Fibroblast of lung (primary cell): ENCODE measurements around the gene CASKIN2. TPM values are rescaled to one million over a fixed set of nuclear protein-coding genes. Genes with fewer than 3 reads are reported as not detected.
A peak's percentile ranks its signal among the peaks of the same experiment; 100 is the strongest.

Experiments
- DNase-seq, 2 donors: peaks; one replicate each; pipeline versions ENCODE4 v3.0.0 to v3.0.0-alpha.2; 2010; ENCODE audit warnings: low read depth in 2 of 2
- H2AFZ ChIP-seq: 2 replicates; pipeline ENCODE4 v1.5.1; 2012; ENCODE audit warnings: low read length, control low read depth, inconsistent platforms
- H3K27ac ChIP-seq: 2 replicates; pipeline ENCODE4 v1.5.1; 2011; ENCODE audit warnings: low read length, control low read depth; ENCODE audit not compliant: insufficient read depth
- H3K27me3 ChIP-seq: 2 replicates; pipeline ENCODE4 v1.5.1; 2011; ENCODE audit warnings: mild to moderate bottlenecking, low read length; ENCODE audit not compliant: control insufficient read depth, insufficient read depth
- H3K36me3 ChIP-seq: 2 replicates; pipeline ENCODE4 v1.5.1; 2011; ENCODE audit warnings: low read length; ENCODE audit not compliant: control insufficient read depth, insufficient read depth
- H3K4me1 ChIP-seq: 2 replicates; pipeline ENCODE4 v1.5.1; 2011; ENCODE audit warnings: low read length; ENCODE audit not compliant: control insufficient read depth, insufficient read depth; ENCODE audit errors: extremely low read depth
- H3K4me2 ChIP-seq: 2 replicates; pipeline ENCODE4 v1.5.1; 2011; ENCODE audit warnings: low read length, control low read depth; ENCODE audit not compliant: insufficient read depth; ENCODE audit errors: extremely low read depth
- H3K4me3 ChIP-seq, 4 experiments: fragments of 200-600 bp in 1 of 4; sonication (generic) in 1 of 4; replicated peaks in 1 of 4; 2 replicates each; pipeline ENCODE4 v1.5.1; 2011 to 2016; ENCODE audit warnings: low read length in 4 of 4, low read depth in 3 of 4, mild to moderate bottlenecking in 3 of 4, control low read depth in 2 of 4, inconsistent platforms in 1 of 4, mixed read lengths in 1 of 4; ENCODE audit not compliant: insufficient read depth in 1 of 4; ENCODE audit errors: control extremely low read depth in 1 of 4
- H3K79me2 ChIP-seq: 2 replicates; pipeline ENCODE4 v1.5.1; 2012; ENCODE audit warnings: mild to moderate bottlenecking, low read length, inconsistent platforms; ENCODE audit not compliant: control insufficient read depth, insufficient read depth
- H3K9ac ChIP-seq: 2 replicates; pipeline ENCODE4 v1.5.1; 2011; ENCODE audit warnings: mild to moderate bottlenecking, low read length, control low read depth; ENCODE audit not compliant: insufficient read depth
- H3K9me3 ChIP-seq: 2 replicates; pipeline ENCODE4 v1.5.1; 2012; ENCODE audit warnings: low read depth, low read length; ENCODE audit not compliant: control insufficient read depth, insufficient read depth
- H4K20me1 ChIP-seq: 2 replicates; pipeline ENCODE4 v1.5.1; 2011; ENCODE audit warnings: low read length; ENCODE audit not compliant: control insufficient read depth, insufficient read depth; ENCODE audit errors: extremely low read depth
- CTCF ChIP-seq, 2 donors: IDR thresholded peaks in 1 of 2; conservative IDR thresholded peaks in 1 of 2; 1 replicate in 1 of 2; 2 replicates in 1 of 2; pipeline ENCODE4 v1.5.1; 2011 to 2012; ENCODE audit warnings: low read length in 2 of 2, control low read depth in 1 of 2, inconsistent platforms in 1 of 2, low read depth in 1 of 2, mild to moderate bottlenecking in 1 of 2
- EZH2 ChIP-seq: IDR thresholded peaks from 2 replicates; pipeline ENCODE4 v1.5.1; 2012; ENCODE audit warnings: low read length, control low read depth, mild to moderate bottlenecking; ENCODE audit errors: missing control alignments
- polyA plus RNA-seq, 2 donors: library from polyadenylated mRNA; depleted of rRNA in 1 of 2; stranded (reverse) in 1 of 2; unstranded in 1 of 2; fragments of >200 nt; gene quantifications; 2 replicates each; pipeline ENCODE4 v1.2.1, GENCODE V29; 2011 to 2012; ENCODE audit warnings: missing spikeins in 1 of 2
- total RNA-seq: library from RNA; depleted of rRNA; stranded (reverse); fragments of >200 nt; gene quantifications from 2 replicates; pipeline ENCODE4 v1.2.1, GENCODE V29; 2014

CASKIN2 gene
- total and polyA plus RNA-seq, 2 donors (not counting 1 experiment from before 2014, with no cell fraction given): 3.4 to 8.3 TPM

GRCh38 chr17:75476271-75476671 lies 39.1 kb downstream of the CASKIN2 start:
- Histone ChIP-seq H3K36me3 (no peaks in the 10 kb centered on the region), H3K9ac (no peak overlapping the region), H3K27me3 (no peaks in the 10 kb centered on the region), H3K4me1 (peaks cover 14% of the 10 kb centered on the region), H2AFZ (no peak overlapping the region), H3K4me3 (peak overlapping the region in 1 of 4 experiments; percentile 14), H3K79me2 (no peaks in the 10 kb centered on the region), H3K9me3 (no peaks in the 10 kb centered on the region), H4K20me1 (no peaks in the 10 kb centered on the region), H3K27ac (no peak overlapping the region), H3K4me2 (peak overlapping the region; percentile 58)
- DNase-seq: peak; percentile 46 to 49
- no peak for TF ChIP-seq CTCF (conservative IDR thresholded peaks at IDR 0.05 in 1 of 2, IDR thresholded peaks at IDR 0.05 in 1 of 2; ENCODE audit: low read depth in 1 of 2, low read length in 2 of 2)
- TF ChIP-seq EZH2: no peak

GRCh38 chr17:75475851-75476250 lies 39.5 kb downstream of the CASKIN2 start:
- Histone ChIP-seq H3K79me2 (no peaks in the 10 kb centered on the region), H3K27me3 (no peaks in the 10 kb centered on the region), H3K9ac (peak overlapping the region; percentile 2), H3K36me3 (no peaks in the 10 kb centered on the region), H3K9me3 (no peaks in the 10 kb centered on the region), H3K27ac (no peak overlapping the region), H2AFZ (peak overlapping the region; percentile 12), H3K4me3 (no peak overlapping the region), H3K4me1 (peaks cover 14% of the 10 kb centered on the region), H3K4me2 (peak overlapping the region; percentile 35), H4K20me1 (no peaks in the 10 kb centered on the region)
- TF ChIP-seq EZH2: no peak
- no peak for TF ChIP-seq CTCF (conservative IDR thresholded peaks at IDR 0.05 in 1 of 2, IDR thresholded peaks at IDR 0.05 in 1 of 2; ENCODE audit: low read depth in 1 of 2, low read length in 2 of 2)
- DNase-seq: peak; percentile 26 to 27

GRCh38 chr17:75475144-75475835 lies 40.0 kb downstream of the CASKIN2 start:
- DNase-seq: peak in 1 of 2 donors; percentile 30
- TF ChIP-seq EZH2: no peak
- no peak for TF ChIP-seq CTCF (conservative IDR thresholded peaks at IDR 0.05 in 1 of 2, IDR thresholded peaks at IDR 0.05 in 1 of 2; ENCODE audit: low read depth in 1 of 2, low read length in 2 of 2)
- H3K36me3 ChIP-seq: no peaks in the 10 kb centered on the region
- no peaks in the 10 kb centered on the region for H3K79me2 ChIP-seq
- H3K4me3 ChIP-seq: no peak overlapping the region
- no peak overlapping the region for H2AFZ ChIP-seq
- H3K27me3 ChIP-seq: no peaks in the 10 kb centered on the region
- H3K27ac ChIP-seq: no peak overlapping the region
- no peaks in the 10 kb centered on the region for H4K20me1 ChIP-seq
- peak overlapping the region; percentile 10 for H3K4me2 ChIP-seq
- no peaks in the 10 kb centered on the region for H3K9me3 ChIP-seq
- H3K4me1 ChIP-seq: peaks cover 14% of the 10 kb centered on the region
- H3K9ac ChIP-seq: no peak overlapping the region
